ENCODE results near the gene C1QTNF8.

Gene C1QTNF8, protein sequence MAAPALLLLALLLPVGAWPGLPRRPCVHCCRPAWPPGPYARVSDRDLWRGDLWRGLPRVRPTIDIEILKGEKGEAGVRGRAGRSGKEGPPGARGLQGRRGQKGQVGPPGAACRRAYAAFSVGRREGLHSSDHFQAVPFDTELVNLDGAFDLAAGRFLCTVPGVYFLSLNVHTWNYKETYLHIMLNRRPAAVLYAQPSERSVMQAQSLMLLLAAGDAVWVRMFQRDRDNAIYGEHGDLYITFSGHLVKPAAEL

DNA sequence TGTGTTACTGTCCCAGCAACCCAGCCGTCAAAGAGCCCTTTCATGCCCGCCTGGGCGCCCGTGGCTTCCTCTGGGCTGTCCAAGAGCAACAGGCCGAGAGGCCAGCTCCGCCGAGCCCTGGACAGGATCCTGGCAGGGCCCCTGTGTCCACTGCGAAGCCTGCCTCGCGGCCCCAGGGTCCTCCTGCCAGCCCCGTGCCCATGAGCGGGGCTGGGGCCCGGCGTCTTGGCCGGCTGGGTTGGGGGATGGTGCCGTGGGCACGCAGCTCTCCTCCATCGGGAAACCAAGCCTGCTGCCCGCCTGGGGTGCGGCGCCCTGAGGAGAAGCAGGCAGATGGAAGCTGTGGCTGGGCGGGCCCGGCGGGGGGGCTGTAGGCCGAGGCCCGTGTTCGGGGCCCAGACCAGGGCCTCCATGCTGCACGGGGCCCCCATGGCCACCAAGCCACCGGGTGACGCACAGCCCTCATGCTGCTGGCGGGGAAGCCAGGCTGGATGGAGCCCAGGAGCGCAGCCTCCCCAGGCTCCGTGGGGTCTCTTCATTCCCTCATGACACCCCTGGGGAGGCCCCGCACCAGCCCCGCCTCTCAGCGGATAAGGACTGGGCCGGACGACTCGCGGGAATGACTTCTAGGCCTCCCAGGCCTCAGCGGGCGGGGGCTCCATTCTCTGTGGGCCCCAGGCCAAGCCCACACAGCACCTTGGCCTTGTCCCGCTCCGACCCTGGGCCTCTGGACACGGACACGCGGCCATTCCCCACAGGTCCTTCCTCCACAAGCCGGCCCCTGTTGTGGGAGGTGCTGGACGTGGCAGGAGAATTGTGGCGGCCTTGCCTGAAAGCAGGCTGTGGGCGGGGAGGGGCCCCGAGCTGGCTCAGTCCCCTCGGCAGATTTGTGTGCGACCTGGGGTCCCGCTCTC is at the start of gene C1QTNF8:
TSS of gene C1QTNF8 (minus strand) at position 76 of the 914 bp plus-strand sequence. CDS start 1,322 bp downstream, outside the sequence.
- H3K4me3 ChIP-seq (ENCODE audit: low read length): no peak within 1 kb of the TSS
- no peak for TF ChIP-seq ZNF274 (IDR thresholded peaks at IDR 0.05; ENCODE audit: low read depth, low read length)

DNA sequence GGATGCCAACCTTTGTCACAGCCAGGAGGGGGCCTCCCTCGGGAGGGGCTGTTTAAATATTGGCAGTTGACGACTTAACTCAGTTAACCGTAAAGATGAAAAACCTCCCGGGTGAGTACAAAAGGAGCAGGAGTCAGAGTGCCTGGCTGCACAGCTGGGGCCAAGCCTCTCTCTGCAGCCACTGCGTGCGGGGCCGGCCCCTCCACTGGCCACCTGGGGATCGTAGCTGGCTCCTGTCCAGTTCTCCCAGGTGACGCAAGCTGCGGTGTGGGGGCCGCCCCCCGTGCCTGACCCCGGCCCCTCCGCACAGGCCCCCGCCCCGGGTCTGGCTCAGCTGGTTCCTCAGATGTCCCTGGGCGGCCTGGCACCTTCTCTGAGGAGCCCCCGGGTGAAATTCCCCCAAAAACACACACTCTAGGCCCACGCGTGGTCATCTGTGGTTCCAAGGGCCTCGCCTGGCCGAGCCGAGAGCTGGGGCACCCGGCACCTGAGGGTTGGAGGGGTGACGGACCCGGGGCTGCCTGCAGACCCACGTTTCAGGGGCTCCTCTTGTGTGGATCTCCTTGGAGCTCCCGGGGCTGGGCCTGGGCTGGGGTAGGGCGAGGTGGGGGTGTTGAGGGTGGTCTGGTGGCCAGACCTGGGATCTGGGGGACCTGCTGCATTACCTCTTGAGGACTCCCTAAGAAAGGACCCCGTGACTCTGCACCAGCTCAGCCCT is 49.5 kb upstream of the C1QTNF8 start:
- H3K4me3 ChIP-seq (ENCODE audit: low read length): no peak overlapping the region
- no peak for TF ChIP-seq ZNF274 (IDR thresholded peaks at IDR 0.05; ENCODE audit: low read depth, low read length)

DNA sequence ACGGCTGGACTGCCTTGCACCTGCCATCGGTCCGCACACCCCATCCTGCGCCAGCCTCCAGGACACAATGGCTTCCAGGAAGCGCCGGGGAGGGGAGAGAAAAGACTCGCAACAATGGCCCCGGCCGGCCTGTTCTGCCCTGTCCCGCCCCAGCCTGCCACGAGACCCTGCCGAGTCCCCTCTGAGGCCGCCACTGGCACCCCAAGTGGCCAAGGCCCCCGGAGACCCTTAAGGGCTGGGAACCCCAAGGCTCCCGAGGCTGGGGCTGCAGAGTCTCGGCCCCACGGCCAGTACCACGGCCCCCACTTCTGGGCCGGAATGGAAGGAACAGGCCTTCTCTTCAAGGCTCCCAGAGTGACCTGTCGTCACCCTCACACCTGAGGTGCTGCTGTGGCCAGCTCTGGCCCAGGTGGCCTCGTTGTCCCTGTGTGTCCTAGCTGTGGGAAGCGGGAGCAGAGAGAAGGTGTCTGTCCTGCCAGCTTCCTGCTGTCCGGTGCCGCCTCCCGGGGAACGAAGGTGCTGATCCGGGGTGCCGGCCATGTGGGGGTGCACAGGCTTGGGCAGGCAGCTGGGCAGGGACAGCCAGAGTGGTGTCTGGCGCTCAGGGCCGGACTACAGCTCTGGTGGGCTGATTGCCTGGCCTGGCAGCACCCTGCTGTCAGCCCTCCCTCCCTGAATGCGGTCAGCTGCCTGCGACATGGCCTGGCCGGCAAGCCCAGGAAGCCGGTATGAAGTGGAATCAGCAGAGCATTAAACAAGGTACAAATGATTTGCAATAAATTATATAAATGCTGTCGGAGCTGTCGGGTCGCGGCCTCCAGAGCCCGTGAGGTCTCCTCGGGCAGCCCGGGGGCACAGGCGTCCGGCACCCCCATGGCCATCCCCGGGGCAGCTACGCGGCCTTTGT is 48.7 kb upstream of the C1QTNF8 start:
- TF ChIP-seq ZNF274 (IDR thresholded peaks at IDR 0.05; ENCODE audit: low read depth, low read length): no peak
- H3K4me3 ChIP-seq (ENCODE audit: low read length): no peak overlapping the region

DNA sequence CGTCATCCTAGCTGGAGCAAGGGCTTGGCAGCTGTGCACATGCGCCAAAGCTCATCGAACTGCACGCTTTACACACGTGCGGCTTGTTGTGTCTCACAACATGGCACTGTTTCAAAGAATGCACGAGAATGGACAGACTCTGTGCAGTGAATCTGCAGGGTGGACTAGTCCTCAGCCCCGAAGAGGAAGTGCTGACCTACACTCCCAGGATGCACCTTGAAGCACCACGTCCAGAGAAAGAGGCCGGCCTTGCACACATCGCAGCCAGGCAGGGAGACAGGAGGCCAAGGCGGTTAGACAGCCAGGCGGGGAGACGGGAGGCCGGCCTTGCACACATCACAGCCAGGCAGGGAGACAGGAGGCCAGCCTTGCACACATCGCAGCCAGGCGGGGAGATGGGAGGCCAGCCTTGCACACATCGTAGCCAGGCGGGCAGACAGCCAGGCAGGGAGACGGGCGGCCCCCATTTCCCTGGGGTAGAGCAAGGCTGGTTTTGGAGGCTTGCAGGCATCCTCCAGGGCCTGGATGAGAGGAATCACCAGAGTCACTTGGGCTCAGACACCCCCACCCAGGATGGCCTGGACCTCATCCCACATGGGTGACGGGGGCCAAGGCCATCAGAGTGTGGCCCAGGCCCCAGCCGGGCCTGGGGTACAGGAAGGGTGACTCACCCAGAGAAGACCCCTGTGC is 47.9 kb upstream of the C1QTNF8 start:
- TF ChIP-seq ZNF274 (IDR thresholded peaks at IDR 0.05; ENCODE audit: low read depth, low read length): no peak
- H3K4me3 ChIP-seq (ENCODE audit: low read length): no peak overlapping the region

DNA sequence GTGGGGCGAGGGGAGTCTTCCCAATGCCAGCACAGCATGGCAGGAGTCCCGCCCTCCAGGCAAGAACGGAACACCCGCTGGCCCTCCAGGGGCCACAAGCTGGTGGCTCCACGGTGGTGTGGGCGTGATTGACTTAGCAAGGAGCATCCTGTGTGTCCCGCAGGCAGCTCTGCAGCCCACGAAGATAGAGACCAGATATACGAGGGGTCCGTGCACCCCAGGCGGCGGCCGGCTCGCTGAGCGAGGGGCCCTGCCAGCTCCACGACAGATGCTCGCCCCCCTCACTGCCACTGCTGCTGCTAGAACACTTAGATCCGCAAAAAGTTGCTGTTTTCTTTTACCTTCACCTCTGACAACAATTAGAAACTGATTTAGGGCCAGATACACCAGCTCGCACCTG is 46.9 kb upstream of the C1QTNF8 start:
- no peak for TF ChIP-seq ZNF274 (IDR thresholded peaks at IDR 0.05; ENCODE audit: low read depth, low read length)
- no peak overlapping the region for H3K4me3 ChIP-seq (ENCODE audit: low read length)

DNA sequence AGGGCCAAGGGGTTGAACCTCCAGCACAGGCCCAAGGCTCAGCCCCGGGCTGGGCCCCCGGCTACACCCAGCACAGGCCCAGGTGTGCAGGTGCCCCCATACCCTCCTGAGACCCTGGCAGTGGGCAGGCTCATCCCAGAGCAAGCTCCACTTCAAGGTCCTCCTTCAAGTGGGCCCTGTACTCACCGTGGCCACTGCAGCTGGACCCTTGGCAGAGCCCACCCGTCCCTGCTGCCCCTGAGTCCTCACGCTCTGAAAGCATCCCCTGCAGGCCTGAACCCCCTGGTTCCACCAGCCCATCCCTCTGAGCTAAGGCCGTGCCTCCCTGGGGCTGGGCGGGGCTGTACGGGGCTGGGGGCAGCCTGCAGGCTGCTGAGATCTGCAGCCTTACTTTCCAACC is 45.7 kb upstream of the C1QTNF8 start:
- TF ChIP-seq ZNF274 (IDR thresholded peaks at IDR 0.05; ENCODE audit: low read depth, low read length): no peak
- H3K4me3 ChIP-seq (ENCODE audit: low read length): no peak overlapping the region

DNA sequence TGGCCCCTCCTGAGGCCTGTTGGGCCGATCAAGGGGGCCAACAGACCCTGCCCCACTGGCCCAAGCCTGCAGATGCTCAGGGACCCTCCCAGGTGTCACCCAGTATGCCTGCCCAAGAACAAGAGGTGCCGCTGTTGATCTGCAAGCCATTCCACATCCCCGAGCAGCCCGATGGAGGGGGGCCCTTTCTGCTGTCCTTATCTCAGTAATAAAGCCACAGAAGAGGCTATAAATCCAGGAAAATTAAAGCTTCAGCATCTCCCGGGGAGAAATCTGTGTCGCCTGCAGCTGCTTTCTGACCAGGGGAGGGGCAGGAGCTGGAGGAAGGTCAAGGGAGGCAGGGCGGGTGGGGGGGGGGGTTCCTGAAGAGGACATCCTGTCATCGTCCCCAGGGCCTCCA is 45.1 kb upstream of the C1QTNF8 start:
- no peak for TF ChIP-seq ZNF274 (IDR thresholded peaks at IDR 0.05; ENCODE audit: low read depth, low read length)
- no peak overlapping the region for H3K4me3 ChIP-seq (ENCODE audit: low read length)

DNA sequence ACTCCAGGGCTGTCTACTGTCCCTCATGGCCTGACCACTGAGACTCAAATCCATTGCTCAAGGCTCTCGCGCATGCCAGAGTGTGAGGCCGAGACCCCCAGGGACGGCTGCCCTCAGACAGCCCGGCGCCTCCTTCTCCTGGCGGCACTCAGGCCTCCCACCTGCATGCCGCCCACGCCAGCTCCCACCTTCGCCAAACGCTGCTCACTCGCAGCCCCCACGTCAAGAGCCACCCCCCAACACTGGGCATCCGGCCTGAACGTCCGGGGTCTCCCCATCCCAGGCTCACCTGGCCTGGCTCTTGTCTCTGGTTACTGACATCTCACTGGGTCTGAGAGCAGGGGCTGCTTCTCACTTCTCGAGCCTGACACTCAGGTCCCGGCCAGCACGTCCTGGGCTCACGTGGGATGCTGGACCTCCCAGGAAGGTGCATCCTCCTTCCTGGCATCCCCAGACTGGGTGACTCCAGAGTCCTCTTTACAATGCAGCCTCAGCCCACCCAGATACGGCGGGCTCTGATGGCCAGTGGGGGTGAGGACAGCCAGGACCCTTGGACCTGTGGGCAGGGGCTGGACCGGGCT is 44.6 kb upstream of the C1QTNF8 start:
- TF ChIP-seq ZNF274 (IDR thresholded peaks at IDR 0.05; ENCODE audit: low read depth, low read length): no peak
- H3K4me3 ChIP-seq (ENCODE audit: low read length): no peak overlapping the region

DNA sequence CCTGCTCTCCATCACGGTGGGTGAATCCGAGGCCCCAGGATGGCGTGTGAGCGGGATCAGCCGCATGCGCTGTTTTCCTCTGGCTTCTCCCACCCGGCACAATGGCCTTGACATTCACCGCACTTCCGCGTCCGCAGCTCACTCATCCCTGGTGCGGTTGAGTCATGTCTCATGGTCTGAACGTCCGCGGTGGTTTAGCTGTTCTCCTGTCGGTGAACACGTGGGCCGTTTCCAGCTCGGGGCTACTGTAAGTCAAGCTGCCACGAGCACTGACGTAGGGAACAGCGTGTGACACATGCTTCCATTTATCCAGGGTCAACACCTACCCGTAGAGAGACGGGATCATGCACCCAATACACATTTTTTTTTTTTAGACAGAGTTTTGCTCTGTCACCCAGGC is 41.6 kb upstream of the C1QTNF8 start:
- H3K4me3 ChIP-seq (ENCODE audit: low read length): no peak overlapping the region
- no peak for TF ChIP-seq ZNF274 (IDR thresholded peaks at IDR 0.05; ENCODE audit: low read depth, low read length)

DNA sequence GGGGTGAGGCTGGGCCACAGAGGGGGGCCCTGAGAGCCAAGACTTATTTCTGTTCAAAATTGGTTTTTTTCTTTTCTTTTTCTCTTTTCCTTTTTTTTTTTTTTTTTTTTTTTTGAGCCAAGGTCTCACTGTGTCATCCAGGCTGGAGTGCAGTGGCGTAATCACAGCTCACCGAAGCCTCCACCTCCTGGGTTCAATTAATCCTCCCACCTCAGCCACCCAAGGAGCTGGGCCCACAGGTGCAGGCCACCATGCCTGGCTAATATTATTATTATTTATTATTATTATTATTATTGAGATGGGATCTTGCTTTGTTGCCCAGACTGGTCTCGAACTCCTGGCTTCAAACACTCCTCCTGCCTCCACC is 39.4 kb upstream of the C1QTNF8 start:
- TF ChIP-seq ZNF274 (IDR thresholded peaks at IDR 0.05; ENCODE audit: low read depth, low read length): no peak

DNA sequence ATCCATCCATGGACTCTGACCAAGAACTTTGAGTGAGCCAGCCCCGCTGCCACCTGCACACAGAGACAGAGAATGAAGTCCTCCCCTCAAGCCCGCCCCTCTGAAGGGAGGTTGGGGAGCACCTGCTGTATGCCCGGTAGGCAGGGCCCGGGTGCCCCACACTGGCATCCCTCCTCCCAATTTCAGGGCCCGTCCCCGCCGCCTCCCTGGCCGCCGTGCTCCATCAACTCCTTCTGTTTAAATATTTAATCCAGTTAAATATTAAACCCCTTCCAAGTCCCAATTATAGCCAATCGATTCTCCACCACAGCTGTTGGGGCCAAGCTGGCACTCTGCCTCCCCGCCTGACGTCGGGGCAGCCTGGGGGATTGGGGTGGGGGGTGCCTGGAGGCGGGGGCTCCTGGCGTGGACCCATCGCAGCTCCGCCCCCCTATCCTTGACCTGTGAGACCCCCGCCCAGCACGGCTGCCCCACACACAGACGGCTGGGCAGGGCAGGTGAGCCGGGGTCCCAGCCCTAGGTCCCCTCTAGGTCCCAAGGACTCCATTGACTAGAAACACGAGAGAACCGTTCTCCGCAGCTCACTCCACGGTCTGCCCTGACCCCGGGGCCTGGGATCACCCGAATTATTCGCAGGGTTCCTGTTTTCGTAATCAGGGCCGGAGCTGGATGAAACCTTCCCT is 38.9 kb upstream of the C1QTNF8 start:
- no peak overlapping the region for H3K4me3 ChIP-seq (ENCODE audit: low read length)
- no peak for TF ChIP-seq ZNF274 (IDR thresholded peaks at IDR 0.05; ENCODE audit: low read depth, low read length)

More for the DNA sequence above, 39.4 kb upstream of the C1QTNF8 start:
- H3K4me3 ChIP-seq (ENCODE audit: low read length): no peak overlapping the region

DNA sequence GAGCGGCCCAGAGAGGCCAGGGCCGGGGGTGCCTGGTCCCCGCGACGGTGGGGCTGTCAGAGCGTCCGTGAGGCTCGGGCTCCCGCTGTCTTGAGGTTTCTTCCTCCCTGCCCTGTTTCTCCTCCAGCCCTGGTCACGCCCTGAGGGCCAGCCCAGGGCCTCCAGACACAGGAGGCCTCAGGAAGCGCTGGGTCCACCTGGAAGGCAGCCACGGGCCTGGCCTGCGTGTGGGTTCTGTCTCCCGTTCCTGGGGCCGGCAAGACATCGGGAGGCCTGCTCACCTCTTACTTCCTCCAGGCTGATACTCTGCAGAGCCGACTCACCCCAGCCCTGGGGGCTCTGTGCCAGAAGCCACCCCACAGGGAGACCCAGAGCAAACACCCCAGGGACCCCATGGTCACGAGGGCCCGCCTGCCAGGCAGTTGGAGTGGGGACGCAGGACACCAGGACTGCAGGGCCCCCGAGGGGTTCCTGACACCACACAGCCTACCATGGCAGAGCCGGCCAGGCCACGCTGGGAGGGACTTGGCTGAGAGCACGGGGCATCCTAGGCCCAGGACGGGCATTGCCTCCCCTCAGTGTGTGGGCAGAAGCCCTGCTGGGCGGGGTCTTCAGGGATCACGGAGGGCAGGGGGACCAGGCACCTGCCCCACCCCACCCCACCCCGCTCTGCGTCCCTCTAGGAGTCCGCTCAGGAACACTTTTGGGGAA is 37.9 kb upstream of the C1QTNF8 start:
- TF ChIP-seq ZNF274 (IDR thresholded peaks at IDR 0.05; ENCODE audit: low read depth, low read length): no peak
- H3K4me3 ChIP-seq (ENCODE audit: low read length): no peak overlapping the region

Measured in GM08714 (cell line).